Cardiac septum (tissue), 1 donor: Measurements from ENCODE around the gene DUSP28. TPM values are rescaled to one million over a fixed set of nuclear protein-coding genes. Genes with fewer than 3 reads are reported as not detected.

Experiments used
- DNase-seq: peaks from one replicate; pipeline ENCODE4 v3.0.0-alpha.2; 2020; ENCODE audit warnings: low spot score
- intact Hi-C: fragments of 100-400 bp; cut with DNase I; formaldehyde crosslinking; loops from one replicate; pipeline ENCODE4 v1.14.0; 2022
- total RNA-seq: library from RNA; stranded (reverse); fragmentation: NEBNext Ultra II Directional; extraction: Animal tissue kit (Norgen Biotek cat#: 25700); gene quantifications from one replicate; pipeline ENCODE4 v1.2.1, GENCODE V29; 2021
- donor health status: DM: no; HTN: no; CAD: no.

The DUSP28 gene
- total RNA-seq, 1 donor from 2014 or later: 9.7 TPM

DNA sequence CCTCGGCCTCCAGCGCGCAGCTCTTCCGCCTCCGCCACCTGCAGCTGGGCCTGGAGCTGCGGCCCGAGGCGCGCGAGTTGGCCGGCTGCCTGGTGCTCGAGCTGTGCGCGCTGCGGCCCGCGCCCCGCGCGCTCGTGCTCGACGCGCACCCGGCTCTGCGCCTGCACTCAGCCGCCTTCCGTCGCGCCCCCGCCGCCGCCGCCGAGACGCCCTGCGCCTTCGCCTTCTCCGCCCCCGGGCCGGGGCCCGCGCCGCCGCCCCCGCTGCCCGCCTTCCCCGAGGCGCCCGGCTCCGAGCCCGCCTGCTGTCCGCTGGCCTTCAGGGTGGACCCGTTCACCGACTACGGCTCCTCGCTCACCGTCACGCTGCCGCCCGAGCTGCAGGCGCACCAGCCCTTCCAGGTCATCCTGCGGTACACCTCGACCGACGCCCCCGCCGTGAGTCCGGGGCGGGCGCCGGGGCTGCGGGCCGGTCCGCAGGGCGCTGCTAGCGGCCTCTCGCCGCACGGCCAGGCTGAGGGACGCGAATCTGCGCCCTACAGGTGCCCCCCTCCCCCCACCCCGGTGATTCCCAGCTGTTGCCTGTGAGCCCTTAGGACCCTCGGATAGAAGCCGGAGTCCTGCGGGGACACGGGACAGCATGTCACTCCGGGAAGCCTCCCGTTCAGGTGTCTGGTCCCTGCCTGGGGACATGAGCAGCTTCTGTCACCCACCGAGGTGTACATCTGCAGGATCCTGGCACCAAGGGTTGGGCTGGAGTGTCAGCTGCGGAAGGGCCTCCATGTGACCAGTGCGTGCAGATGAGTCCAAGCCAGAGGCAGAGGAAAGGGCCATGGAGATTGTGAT, 8.7 kb downstream of the DUSP28 start:
- peak; percentile 80 for DNase-seq
- intact Hi-C loops: loop anchor here (10.0 kb wide), 1 partner anchor 334 kb away; no protein-coding TSS in a partner anchor

DNA sequence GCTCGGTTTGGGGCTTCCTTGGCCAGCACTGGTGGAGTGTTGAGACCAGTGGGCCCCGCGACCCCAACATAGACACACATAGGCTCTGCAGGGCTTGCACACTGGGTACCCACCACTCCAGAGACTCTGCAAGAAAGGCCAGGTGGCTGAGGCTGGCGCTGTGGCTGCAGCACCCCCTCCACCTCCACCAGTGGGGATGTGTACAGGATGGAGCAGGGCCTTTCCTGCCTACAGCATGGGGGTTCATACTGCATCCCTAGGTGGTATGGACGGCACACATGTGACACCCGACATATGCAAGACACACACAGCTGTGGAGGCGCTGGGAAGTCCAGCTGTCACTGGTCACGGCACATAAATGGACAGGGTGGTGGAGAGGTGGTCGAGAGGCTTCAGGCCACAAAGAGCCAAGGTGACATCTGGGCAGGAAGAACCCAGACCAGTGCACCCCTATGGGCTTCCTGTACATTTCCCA, 9.4 kb downstream of the DUSP28 start:
- intact Hi-C loops: loop anchor here (10.0 kb wide), 1 partner anchor 335 kb away; no protein-coding TSS in a partner anchor
- DNase-seq: peak; percentile 49

DNA sequence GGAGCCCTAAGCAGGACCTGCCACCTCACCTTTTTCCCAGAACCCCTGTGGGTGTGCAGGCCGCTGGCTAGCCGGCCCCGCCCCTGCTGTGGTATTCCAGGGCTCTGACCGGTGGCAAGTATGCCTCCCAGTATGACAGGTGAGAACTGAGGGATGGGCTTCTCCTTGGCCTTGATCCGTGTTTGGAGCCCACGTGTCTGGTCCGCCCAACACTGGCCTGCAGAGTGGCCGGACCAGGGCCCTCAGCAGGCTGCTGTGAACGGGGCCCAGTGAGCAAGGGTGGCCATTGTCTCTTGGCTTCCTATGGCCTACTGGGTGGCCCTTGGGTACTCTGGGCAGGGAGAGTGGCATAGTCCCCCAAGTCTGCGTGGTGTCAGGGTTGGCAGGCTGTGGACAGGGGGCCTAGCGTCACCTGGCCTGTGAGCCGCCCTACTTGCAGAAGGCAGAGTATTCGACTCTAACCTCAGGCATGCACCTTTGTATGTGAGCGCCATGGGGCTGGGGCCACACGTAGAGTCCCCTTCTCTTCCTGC, 9.9 kb downstream of the DUSP28 start:
- peak; percentile 68 for DNase-seq
- intact Hi-C loops: loop anchor here (10.0 kb wide), 1 partner anchor 335 kb away; no protein-coding TSS in a partner anchor

DNA sequence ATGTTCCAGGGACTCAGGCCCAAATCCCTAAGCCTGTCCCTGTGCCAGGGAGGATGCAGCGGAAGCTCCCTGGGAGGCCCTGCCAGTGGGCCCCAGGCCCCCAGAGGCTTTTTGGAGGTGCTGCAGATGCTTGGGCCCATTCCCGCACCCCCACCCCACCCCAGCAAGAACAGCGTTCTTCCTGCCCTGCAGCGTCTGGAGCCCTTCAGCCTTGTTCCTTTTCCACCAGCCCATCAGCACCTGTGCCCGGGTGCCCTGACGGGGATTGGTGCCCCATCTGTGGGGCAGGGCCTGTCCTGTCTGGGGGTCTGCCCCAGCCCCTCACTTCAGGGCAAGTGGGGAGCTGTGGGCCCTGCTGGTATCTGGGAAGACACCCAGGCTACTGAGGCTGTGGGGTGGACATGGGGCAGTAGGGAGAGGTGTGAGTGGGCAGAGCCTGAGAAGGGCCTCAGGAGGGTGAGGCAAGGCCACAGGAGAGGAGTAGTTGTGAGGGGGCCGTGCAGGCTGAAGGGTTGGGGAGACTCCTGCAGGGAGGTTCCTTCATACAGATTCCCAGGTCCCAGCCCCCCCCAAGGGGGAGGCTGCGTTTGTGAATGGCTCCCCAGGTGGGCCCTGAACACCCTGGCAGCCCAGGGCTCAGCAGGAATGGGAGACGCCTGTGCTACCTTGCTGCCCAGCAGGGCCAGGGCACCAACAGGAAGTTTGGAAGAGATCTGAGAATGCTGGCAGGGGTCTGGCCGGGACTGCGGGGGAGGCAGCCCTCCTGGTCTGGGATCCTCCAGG, 10.6 kb downstream of the DUSP28 start:
- intact Hi-C loops: no loop called here
- DNase-seq: peak; percentile 68

DNA sequence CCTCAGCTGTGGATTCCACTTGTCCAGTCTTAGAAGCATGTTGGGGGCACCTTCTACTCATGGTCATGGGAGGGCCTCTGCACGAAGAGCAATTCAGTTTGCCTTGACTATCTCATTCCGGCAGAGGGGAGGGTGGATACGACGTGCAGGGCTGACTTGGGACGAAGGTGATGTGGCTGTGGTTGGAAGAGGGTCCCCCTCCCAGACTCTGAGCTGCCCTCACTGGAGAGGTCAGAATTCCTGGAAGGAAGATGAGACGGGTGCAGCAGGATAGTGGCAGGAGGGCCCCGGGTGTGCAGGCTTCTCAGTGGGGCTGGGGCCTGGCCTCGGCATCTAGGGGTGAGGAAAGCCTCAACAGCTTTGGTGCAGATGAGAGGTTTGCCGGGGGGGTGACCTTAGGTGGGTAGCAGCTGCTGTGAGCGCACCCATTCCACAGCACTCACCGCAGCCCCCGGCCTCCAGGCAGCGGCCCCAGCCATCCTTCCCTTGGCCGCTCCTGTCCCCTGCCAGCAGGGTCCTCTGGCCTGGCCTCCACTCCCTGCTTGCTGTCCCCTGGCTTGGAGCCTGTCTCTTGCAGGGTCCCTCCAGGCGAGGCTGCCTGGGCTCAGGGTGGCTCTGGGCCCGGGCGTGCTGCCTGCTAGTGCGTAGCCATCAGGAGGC, 11.3 kb downstream of the DUSP28 start:
- intact Hi-C loops: no loop called here
- DNase-seq: peak; percentile 55

- DNase-seq: peak; percentile 70
- intact Hi-C loops: no loop called here
Observed at GRCh38 chr2:240572141-240573031, 12.2 kb downstream of the DUSP28 start.

- intact Hi-C loops: no loop called here
- no peak for DNase-seq
Observed at GRCh38 chr2:240573071-240573515, 12.9 kb downstream of the DUSP28 start.

DNA sequence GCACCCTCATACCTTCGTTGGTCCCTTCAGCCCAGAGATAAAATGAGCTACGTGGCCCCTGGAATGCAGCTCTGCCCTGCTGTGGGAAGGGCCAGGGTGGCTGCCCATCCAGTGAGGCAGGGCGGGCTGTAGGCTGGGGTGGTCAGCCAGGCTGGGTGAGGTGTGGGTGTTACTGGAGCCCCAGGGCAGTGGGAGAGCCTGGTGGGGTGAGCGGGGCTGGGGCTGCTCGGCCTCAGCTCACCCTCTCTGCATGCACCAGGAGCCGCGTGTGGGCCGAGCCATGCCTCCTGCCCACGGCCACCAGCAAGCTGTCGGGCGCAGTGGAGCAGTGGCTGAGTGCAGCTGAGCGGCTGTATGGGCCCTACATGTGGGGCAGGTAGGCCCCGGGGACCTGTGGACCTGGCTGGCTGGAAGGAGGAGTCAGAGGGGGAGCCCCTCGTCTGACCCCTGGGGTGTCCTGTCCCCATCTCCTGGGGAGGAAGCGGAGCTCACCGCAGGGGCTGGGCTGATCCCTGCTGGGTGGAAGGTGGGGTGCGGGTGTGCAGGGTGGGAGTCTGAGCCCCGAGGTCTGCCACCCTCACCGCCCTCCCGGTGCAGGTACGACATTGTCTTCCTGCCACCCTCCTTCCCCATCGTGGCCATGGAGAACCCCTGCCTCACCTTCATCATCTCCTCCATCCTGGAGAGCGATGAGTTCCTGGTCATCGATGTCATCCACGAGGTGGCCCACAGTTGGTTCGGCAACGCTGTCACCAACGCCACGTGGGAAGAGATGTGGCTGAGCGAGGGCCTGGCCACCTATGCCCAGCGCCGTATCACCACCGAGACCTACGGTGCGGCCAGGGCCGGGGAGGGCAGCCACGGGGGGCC, 13.6 kb downstream of the DUSP28 start:
- intact Hi-C loops: no loop called here
- peak; percentile 70 for DNase-seq

GRCh38 chr2:240574386-240575100, 14.4 kb downstream of the DUSP28 start:
- intact Hi-C loops: no loop called here
- DNase-seq: no peak

DNA sequence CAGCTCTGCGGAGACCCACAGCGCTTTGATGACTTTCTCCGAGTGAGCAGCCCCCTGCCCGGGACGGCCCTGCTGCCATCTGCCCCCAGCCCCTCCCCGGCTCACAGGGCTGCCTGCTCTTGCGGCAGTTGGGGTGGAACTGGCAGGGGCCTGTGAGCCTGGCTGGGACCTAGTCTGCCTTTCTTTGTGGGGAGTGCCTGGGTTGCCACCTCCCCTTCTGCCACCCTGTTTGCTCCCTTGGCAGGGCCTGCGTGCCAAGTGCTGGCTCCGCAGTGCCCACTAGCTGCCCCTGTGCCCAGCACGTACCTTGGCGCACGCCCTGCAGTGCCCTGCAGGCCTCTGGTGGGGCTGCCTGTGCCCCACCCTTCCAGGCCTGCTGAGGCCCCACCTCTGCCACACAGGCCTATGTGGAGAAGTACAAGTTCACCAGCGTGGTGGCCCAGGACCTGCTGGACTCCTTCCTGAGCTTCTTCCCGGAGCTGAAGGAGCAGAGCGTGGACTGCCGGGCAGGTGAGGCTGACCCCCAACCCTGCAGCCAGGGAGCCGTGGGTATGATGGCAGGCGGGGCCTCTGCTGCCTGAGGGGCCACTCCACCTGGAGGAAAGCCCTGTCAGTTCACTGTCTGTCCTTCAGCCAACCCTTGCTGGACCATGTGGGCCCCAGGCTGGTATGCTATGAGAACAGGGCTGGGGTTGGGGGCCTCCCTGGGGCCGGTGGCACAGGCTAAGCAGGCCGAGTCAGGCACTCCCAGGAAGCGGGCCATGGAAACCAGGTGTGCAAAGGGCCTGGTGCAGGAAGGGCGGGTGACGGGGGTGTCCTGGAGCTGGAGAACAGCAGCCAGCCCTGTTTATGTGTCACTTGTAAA, 15.2 kb downstream of the DUSP28 start:
- no peak for DNase-seq

GRCh38 chr2:240576036-240576435, 15.9 kb downstream of the DUSP28 start:
- no peak for DNase-seq
- intact Hi-C loops: no loop called here

More for the DNA sequence above, 15.2 kb downstream of the DUSP28 start:
- intact Hi-C loops: no loop called here

DNA sequence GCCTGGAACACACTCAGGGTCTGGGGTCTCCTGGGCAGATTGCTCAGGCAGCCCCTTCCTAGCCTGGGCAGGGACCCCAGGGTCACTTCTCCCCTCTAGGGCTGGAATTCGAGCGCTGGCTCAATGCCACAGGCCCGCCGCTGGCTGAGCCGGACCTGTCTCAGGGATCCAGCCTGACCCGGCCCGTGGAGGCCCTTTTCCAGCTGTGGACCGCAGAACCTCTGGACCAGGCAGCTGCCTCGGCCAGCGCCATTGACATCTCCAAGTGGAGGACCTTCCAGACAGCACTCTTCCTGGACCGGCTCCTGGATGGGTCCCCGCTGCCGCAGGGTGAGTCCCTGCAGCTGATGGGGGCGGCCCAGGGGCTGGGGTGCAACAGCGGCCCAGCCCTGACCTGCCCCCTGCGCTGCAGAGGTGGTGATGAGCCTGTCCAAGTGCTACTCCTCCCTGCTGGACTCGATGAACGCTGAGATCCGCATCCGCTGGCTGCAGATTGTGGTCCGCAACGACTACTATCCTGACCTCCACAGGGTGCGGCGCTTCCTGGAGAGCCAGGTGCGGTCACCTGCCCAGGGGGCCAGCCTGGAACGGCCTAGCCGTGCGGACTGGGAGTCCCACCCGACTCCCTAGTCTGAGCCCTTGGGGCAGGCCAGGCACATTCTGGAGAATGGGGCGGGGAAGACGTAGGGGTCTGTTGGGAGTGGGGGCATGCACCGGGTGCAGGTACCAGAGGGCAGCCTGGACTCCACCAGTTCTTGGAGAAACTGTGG, 16.5 kb downstream of the DUSP28 start:
- DNase-seq: no peak
- intact Hi-C loops: no loop called here

GRCh38 chr2:240577281-240578109, 17.3 kb downstream of the DUSP28 start:
- intact Hi-C loops: no loop called here
- no peak for DNase-seq

- intact Hi-C loops: no loop called here
- DNase-seq: no peak
Observed at GRCh38 chr2:240578110-240578450, 17.9 kb downstream of the DUSP28 start.

DNA sequence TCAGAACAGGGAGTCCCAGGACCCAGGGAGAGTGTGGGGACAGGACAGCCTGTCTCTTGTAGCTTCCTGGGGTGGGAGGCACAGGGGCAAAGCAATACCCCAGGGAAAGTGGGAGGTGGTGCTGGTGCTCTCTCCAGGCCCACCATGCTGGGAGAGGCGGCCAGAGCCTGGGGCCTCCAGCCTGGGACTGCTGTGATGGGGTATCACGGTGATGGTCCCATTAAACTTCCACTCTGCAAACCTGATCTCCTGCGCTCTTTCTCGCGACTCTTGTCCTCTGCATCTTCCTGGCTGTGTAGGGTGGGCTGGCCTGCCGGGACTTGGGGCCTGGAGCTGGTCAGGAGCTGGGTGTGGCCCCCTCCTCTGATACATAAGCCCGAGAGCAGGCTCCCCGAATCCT, 18.3 kb downstream of the DUSP28 start:
- DNase-seq: no peak
- intact Hi-C loops: no loop called here
